ENCODE data around the gene ILKAP. TPM values are rescaled to one million over a fixed set of nuclear protein-coding genes. Genes with fewer than 3 reads are reported as not detected.

ILKAP gene
- total RNA-seq, 2 donors from 2014 or later = 27.8 to 50.3 TPM

DNA sequence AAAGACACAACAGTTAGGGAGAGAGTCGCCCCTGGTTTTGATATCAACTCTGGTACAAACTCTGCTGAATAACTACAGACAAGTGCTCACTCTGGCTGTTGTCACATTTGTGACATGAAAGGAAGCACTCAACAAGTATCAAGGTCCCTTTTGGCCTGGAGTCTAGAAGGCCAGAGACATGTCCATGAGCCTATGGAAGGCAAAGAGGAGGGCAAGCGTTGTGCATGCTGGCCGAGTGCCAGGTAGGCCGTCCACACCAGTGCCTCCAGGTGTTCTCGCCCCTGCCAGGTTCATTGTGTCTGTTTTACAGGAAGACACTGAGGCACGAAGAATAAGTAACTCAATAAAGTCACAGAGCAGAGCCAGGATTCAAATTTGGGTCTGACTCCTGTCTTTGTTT is 21.1 kb downstream of the ILKAP start:
- Histone ChIP-seq H3K36me3 (peaks cover 20% of the 10 kb centered on the region), H3K27me3 (no peaks in the 10 kb centered on the region), H3K4me3 (no peak overlapping the region), H3K9me3 (no peaks in the 10 kb centered on the region), H3K27ac (no peak overlapping the region), H3K9ac (ENCODE audit: low read depth in 2 of 2, low read length in 2 of 2) (no peak overlapping the region), H3K4me1 (no peaks in the 10 kb centered on the region)
- TF ChIP-seq, protein P1, sequence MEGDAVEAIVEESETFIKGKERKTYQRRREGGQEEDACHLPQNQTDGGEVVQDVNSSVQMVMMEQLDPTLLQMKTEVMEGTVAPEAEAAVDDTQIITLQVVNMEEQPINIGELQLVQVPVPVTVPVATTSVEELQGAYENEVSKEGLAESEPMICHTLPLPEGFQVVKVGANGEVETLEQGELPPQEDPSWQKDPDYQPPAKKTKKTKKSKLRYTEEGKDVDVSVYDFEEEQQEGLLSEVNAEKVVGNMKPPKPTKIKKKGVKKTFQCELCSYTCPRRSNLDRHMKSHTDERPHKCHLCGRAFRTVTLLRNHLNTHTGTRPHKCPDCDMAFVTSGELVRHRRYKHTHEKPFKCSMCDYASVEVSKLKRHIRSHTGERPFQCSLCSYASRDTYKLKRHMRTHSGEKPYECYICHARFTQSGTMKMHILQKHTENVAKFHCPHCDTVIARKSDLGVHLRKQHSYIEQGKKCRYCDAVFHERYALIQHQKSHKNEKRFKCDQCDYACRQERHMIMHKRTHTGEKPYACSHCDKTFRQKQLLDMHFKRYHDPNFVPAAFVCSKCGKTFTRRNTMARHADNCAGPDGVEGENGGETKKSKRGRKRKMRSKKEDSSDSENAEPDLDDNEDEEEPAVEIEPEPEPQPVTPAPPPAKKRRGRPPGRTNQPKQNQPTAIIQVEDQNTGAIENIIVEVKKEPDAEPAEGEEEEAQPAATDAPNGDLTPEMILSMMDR (IDR thresholded peaks at IDR 0.05) = no peak
- intact Hi-C loops (cut with DNase I) = no loop called here
- no peak for DNase-seq

DNA sequence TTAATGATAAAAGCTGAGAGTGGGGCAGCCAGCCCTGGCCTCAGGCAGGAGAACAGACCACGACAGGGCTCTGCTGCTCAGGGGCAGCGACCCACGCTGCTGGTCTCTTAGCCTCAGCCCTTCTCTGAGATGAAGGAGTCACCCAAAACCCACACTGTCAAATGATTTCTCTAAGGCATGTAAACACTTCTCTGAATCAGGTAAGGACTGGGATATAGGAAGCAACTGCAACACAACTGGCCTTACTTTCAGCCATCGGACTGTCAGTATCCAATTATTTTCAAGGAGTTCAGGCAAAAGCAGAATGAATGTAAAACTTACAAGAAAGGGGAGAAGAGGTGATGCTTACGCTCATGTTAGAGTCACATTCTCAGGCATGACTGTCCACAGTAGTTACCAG is 22.9 kb downstream of the ILKAP start:
- intact Hi-C loops (cut with DNase I) = no loop called here
- no peak for DNase-seq
- H3K9me3 ChIP-seq = no peaks in the 10 kb centered on the region
- H3K27me3 ChIP-seq = no peaks in the 10 kb centered on the region
- H3K9ac ChIP-seq (ENCODE audit: low read depth in 2 of 2, low read length in 2 of 2) = no peak overlapping the region
- no peaks in the 10 kb centered on the region for H3K4me1 ChIP-seq
- H3K27ac ChIP-seq = no peak overlapping the region
- TF ChIP-seq, protein P1 (IDR thresholded peaks at IDR 0.05) = no peak
- peaks cover 14% of the 10 kb centered on the region for H3K36me3 ChIP-seq
- H3K4me3 ChIP-seq = no peak overlapping the region

DNA sequence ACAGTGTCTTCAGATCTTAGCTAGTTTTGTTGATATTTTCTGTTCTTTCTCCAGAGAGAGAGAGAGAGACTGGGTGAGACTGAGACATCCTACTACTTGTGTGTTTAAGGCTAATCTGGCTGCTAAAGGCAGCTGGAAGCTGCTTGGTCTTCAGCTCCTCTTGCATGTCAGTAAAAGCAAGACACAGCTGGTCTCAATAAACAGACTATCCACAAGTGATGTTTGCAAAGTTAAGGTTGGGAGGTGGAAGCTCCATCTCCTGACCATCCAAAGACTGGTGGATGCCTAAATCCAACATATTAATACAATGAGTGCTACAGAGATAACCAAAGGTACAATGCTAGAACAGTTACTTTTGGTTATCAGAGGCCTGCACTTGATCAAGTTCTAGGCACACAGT is 26.9 kb downstream of the ILKAP start:
- Histone ChIP-seq H3K9ac (ENCODE audit: low read depth in 2 of 2, low read length in 2 of 2) (no peak overlapping the region), H3K27me3 (no peaks in the 10 kb centered on the region), H3K9me3 (no peaks in the 10 kb centered on the region), H3K36me3 (peaks cover 8% of the 10 kb centered on the region), H3K27ac (no peak overlapping the region), H3K4me1 (no peaks in the 10 kb centered on the region), H3K4me3 (no peak overlapping the region)
- TF ChIP-seq, protein P1 (IDR thresholded peaks at IDR 0.05) = no peak
- intact Hi-C loops (cut with DNase I) = no loop called here
- DNase-seq = no peak

DNA sequence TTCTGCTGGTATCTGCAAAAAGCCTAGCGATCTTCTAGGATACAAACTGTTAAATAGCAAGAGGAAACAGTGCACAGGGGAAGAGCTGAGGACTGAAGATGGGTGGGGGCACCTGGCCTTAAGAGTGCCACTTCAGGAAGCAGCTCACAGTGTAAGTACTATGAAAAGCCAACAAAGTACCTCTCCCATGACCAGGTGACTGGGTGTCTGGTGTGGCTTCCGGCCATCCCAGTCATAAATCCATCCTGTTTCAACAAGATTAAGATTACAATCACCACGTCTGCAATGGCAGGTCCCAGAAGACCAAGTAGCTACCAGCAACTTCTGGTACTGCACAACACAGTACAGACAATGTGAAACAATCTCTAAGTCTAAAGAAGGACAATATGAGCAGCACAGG is 28.8 kb downstream of the ILKAP start:
- H3K9me3 ChIP-seq = no peaks in the 10 kb centered on the region
- TF ChIP-seq, protein P1 (IDR thresholded peaks at IDR 0.05) = no peak
- H3K27ac ChIP-seq = peak overlapping the region; percentile 46
- no peak overlapping the region for H3K9ac ChIP-seq (ENCODE audit: low read depth in 2 of 2, low read length in 2 of 2)
- H3K4me3 ChIP-seq = no peak overlapping the region
- peaks cover under 1% of the 10 kb centered on the region for H3K4me1 ChIP-seq
- peak; percentile 69 for DNase-seq
- intact Hi-C loops (cut with DNase I) = no loop called here
- no peaks in the 10 kb centered on the region for H3K27me3 ChIP-seq
- H3K36me3 ChIP-seq = peaks cover 8% of the 10 kb centered on the region

DNA sequence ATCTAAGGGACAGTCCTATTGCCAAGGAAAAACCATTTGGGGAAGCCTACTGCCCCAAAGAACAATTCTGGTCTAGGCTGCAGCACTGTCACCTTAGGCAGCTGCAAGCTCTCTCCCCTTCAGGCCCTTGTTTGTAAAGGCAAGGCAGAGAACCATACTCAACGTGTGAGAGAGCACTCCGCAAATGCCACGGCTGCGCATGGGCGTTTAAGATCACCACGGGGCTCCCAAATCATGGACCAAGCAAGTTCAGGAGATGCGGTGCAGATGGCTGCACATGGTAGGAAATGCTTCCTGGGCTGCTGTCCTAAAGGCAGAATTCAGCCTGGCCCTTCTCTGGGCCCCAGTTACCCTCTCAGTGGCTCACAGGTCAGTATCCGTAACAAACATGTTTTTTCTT is 29.2 kb downstream of the ILKAP start:
- intact Hi-C loops (cut with DNase I) = no loop called here
- TF ChIP-seq, protein P1 (IDR thresholded peaks at IDR 0.05) = no peak
- Histone ChIP-seq H3K4me3 (no peak overlapping the region), H3K36me3 (peaks cover 8% of the 10 kb centered on the region), H3K4me1 (peaks cover 2% of the 10 kb centered on the region), H3K27ac (peak overlapping the region; percentile 46), H3K9me3 (no peaks in the 10 kb centered on the region), H3K27me3 (no peaks in the 10 kb centered on the region), H3K9ac (ENCODE audit: low read depth in 2 of 2, low read length in 2 of 2) (no peak overlapping the region)
- no peak for DNase-seq

DNA sequence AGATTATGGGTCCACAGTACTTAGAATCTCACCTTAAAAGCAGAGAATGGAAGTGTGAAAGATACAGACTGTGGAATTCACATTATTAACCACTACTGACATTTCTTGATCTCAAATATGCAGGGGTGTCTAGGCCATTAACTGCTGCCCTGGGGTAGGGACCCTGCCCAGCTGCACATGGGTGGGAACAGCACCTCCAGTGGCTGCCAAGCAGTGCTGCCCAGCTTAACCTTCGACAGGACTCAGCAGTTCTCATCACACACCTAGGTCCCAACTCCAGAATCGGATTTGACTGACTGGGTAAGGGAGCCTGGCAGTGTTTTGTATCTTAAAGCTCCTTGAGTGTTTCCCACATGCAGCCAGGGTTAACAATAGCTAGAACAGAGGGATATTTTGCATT is 29.8 kb downstream of the ILKAP start:
- Histone ChIP-seq H3K9ac (ENCODE audit: low read depth in 2 of 2, low read length in 2 of 2) (no peak overlapping the region), H3K4me1 (peaks cover 2% of the 10 kb centered on the region), H3K27me3 (no peaks in the 10 kb centered on the region), H3K9me3 (no peaks in the 10 kb centered on the region), H3K4me3 (no peak overlapping the region), H3K36me3 (peaks cover 8% of the 10 kb centered on the region), H3K27ac (no peak overlapping the region)
- no peak for DNase-seq
- TF ChIP-seq, protein P1 (IDR thresholded peaks at IDR 0.05) = no peak
- intact Hi-C loops (cut with DNase I) = no loop called here

Data from colonic mucosa (tissue), 4 donors.